Measurements from ENCODE around the gene HSD17B2.
"Not testable (repeated sequence)": the region's sequence is repeated elsewhere in the genome, so short reads cannot be mapped to it uniquely, and the experiment has no call there.

HSD17B2 gene

GRCh38 chr16:82074019-82074558, 39.0 kb downstream of the HSD17B2 start:
- in situ Hi-C loops (cut with MboI; ENCODE audit: low sequenced_read_pairs): no loop called here

- in situ Hi-C loops (cut with MboI; ENCODE audit: low sequenced_read_pairs): no loop called here
These were observed 43.1 kb downstream of the HSD17B2 start for GRCh38 chr16:82078125-82078524.

GRCh38 chr16:82079892-82080291, 44.8 kb downstream of the HSD17B2 start:
- in situ Hi-C loops (cut with MboI; ENCODE audit: low sequenced_read_pairs): no loop called here

GRCh38 chr16:82081264-82081663, 46.2 kb downstream of the HSD17B2 start:
- in situ Hi-C loops (cut with MboI; ENCODE audit: low sequenced_read_pairs): no loop called here

GRCh38 chr16:82082097-82082496, 47.0 kb downstream of the HSD17B2 start:
- in situ Hi-C loops (cut with MboI; ENCODE audit: low sequenced_read_pairs): no loop called here

- in situ Hi-C loops (cut with MboI; ENCODE audit: low sequenced_read_pairs): no loop called here
These were observed 47.6 kb downstream of the HSD17B2 start for GRCh38 chr16:82082543-82083244.

- in situ Hi-C loops (cut with MboI; ENCODE audit: low sequenced_read_pairs): no loop called here
These were observed 48.8 kb downstream of the HSD17B2 start for GRCh38 chr16:82083710-82084353.

- in situ Hi-C loops (cut with MboI; ENCODE audit: low sequenced_read_pairs): no loop called here
These were observed 50.1 kb downstream of the HSD17B2 start for GRCh38 chr16:82085011-82085779.

- in situ Hi-C loops (cut with MboI; ENCODE audit: low sequenced_read_pairs): no loop called here
These were observed 53.4 kb downstream of the HSD17B2 start for GRCh38 chr16:82088483-82088882.

- in situ Hi-C loops (cut with MboI; ENCODE audit: low sequenced_read_pairs): no loop called here
These were observed 56.2 kb downstream of the HSD17B2 start for GRCh38 chr16:82091241-82091640.

GRCh38 chr16:82092711-82093110, 57.7 kb downstream of the HSD17B2 start:
- in situ Hi-C loops (cut with MboI; ENCODE audit: low sequenced_read_pairs): no loop called here

- in situ Hi-C loops (cut with MboI; ENCODE audit: low sequenced_read_pairs): no loop called here
These were observed 58.7 kb downstream of the HSD17B2 start for GRCh38 chr16:82093666-82094300.

- in situ Hi-C loops (cut with MboI; ENCODE audit: low sequenced_read_pairs): no loop called here
These were observed 60.0 kb downstream of the HSD17B2 start for GRCh38 chr16:82094942-82095540.

- in situ Hi-C loops (cut with MboI; ENCODE audit: low sequenced_read_pairs): no loop called here
These were observed 61.6 kb downstream of the HSD17B2 start for GRCh38 chr16:82096641-82097040.

- in situ Hi-C loops (cut with MboI; ENCODE audit: low sequenced_read_pairs): no loop called here
These were observed 70.1 kb downstream of the HSD17B2 start for GRCh38 chr16:82105107-82105506.

- in situ Hi-C loops (cut with MboI; ENCODE audit: low sequenced_read_pairs): no loop called here
These were observed 73.0 kb downstream of the HSD17B2 start for GRCh38 chr16:82108100-82108499.

- in situ Hi-C loops (cut with MboI; ENCODE audit: low sequenced_read_pairs): no loop called here
These were observed 73.7 kb downstream of the HSD17B2 start for GRCh38 chr16:82108774-82109173.

GRCh38 chr16:82109266-82109665, 74.2 kb downstream of the HSD17B2 start:
- in situ Hi-C loops (cut with MboI; ENCODE audit: low sequenced_read_pairs): not testable (repeated sequence)

- in situ Hi-C loops (cut with MboI; ENCODE audit: low sequenced_read_pairs): no loop called here
These were observed 76.9 kb downstream of the HSD17B2 start for GRCh38 chr16:82111944-82112343.

- in situ Hi-C loops (cut with MboI; ENCODE audit: low sequenced_read_pairs): no loop called here
These were observed 78.7 kb downstream of the HSD17B2 start for GRCh38 chr16:82113741-82114140.

GRCh38 chr16:82116535-82116934, 81.5 kb downstream of the HSD17B2 start:
- in situ Hi-C loops (cut with MboI; ENCODE audit: low sequenced_read_pairs): no loop called here

Data from hTERT RPE-1 (cell line).